Measurements from ENCODE around the gene PGRMC2.

GRCh38 chr4:128298852-128299251 lies 11.2 kb upstream of the PGRMC2 start:
- no peak for TF ChIP-seq HOXA7 (CRISPR knock-in tag; IDR thresholded peaks at IDR 0.05; ENCODE audit: borderline replicate concordance)
- no peak for TF ChIP-seq ZNF184 (tag by site-specific recombination; IDR thresholded peaks at IDR 0.05)
